Smooth muscle cell of the coronary artery (primary cell): ENCODE measurements around the gene ZNF480. TPM values are rescaled to one million over a fixed set of nuclear protein-coding genes. Genes with fewer than 3 reads are reported as not detected.

Source experiments
- total RNA-seq: library from RNA; depleted of rRNA; stranded (reverse); fragments of >200 nt; gene quantifications from 2 replicates; pipeline ENCODE4 v1.2.3, GENCODE V29; 2014; ENCODE audit warnings: low replicate concordance

Gene ZNF480
- 2.0 and 4.4 TPM in 2 replicates for total RNA-seq

DNA sequence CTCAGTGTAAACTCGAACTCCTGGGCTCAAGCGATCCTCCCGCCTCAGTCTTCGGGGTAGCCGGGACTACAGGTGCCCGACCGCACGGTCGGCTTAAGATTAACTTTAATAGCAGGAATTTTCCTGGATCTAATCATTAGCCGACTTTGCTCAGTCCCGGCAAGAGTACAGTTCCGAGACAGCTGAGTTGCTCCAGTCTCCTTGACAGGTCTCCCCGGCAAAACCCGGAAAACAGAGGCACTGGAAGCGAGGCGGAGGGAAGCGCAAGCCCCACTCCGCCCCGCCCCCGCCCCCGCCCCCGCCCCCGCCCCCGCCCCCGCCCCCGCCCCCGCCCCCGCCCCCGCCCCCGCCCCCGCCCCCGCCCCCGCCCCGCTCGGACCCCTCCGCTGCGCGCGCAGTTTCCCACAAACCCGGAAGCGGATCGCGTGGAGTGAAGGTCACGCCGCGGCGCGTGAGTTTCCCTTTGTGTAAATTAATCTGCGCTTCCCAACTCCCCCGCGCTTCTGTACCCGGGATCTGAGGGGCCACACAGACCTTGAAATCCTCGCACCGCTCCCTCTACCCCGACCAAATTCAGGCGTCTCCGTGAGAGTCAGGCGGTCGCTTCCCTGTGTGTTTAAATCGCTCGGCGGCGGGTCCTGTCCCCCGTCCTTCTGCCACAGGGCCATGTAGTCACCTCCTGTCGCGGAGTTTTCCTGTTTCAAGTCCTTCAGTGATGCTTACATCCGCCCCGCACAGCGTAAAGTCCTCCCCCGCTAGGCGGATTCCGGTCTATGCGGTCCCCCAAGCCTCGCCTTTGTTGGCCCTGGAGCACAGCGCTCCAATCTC is at the start of gene ZNF480:
Gene ZNF480 (plus strand): TSS at position 397 of the 828 bp plus-strand sequence. CDS start 3,244 bp downstream, outside the sequence.

GRCh38 chr19:52269338-52270261 is 27.4 kb upstream of the ZNF480 start, which contains the start of gene ZNF766:
ZNF766 (plus strand) TSS chr19:52269587; CDS start chr19:52269614, 27 bp downstream.

GRCh38 chr19:52336117-52336790 is 39.3 kb downstream of the ZNF480 start, which contains the start of gene ZNF610:
ZNF610 (plus strand) TSS chr19:52336243; CDS start chr19:52349173, 12,930 bp downstream.

GRCh38 chr19:52369559-52370340 is 72.8 kb downstream of the ZNF480 start, which contains the start of gene ZNF880:
ZNF880 (plus strand) TSS chr19:52369923; CDS start chr19:52369966, 43 bp downstream.

Other genes with a start within 250 kb of the ZNF480 start
- gene ZNF432, start 248.3 kb upstream of the ZNF480 start, total RNA-seq, result 6.1 and 9.5 TPM in 2 replicates
- 16.1 and 25.4 TPM in 2 replicates for gene ZNF841, start 201.4 kb upstream of the ZNF480 start, total RNA-seq
- gene ZNF616, start 157.2 kb upstream of the ZNF480 start, total RNA-seq, result 10.6 and 11.6 TPM in 2 replicates
- 6.1 and 6.8 TPM in 2 replicates for gene ZNF836, start 125.5 kb upstream of the ZNF480 start, total RNA-seq
- gene PPP2R1A, start 107.1 kb upstream of the ZNF480 start, total RNA-seq, result 110 and 120 TPM in 2 replicates
- gene ZNF766, start 27.6 kb upstream of the ZNF480 start, total RNA-seq, result 14.7 and 21.5 TPM in 2 replicates
- 4.3 and 4.6 TPM in 2 replicates for gene ZNF610, start 39.1 kb downstream of the ZNF480 start, total RNA-seq
- 12.3 and 26.0 TPM in 2 replicates for gene ZNF880, start 72.8 kb downstream of the ZNF480 start, total RNA-seq
- 12.3 and 15.9 TPM in 2 replicates for gene ZNF528, start 100.7 kb downstream of the ZNF480 start, total RNA-seq
- 0.08 TPM in 1 of 2 replicates, not detected in the other for gene ZNF534, start 132.0 kb downstream of the ZNF480 start, total RNA-seq
- 1.4 and 4.4 TPM in 2 replicates for gene ZNF578, start 156.4 kb downstream of the ZNF480 start, total RNA-seq
- gene ZNF808, start 230.5 kb downstream of the ZNF480 start, total RNA-seq, result 8.8 and 11.9 TPM in 2 replicates